ENCODE measurements around the gene LDLRAD4.

Gene LDLRAD4

DNA sequence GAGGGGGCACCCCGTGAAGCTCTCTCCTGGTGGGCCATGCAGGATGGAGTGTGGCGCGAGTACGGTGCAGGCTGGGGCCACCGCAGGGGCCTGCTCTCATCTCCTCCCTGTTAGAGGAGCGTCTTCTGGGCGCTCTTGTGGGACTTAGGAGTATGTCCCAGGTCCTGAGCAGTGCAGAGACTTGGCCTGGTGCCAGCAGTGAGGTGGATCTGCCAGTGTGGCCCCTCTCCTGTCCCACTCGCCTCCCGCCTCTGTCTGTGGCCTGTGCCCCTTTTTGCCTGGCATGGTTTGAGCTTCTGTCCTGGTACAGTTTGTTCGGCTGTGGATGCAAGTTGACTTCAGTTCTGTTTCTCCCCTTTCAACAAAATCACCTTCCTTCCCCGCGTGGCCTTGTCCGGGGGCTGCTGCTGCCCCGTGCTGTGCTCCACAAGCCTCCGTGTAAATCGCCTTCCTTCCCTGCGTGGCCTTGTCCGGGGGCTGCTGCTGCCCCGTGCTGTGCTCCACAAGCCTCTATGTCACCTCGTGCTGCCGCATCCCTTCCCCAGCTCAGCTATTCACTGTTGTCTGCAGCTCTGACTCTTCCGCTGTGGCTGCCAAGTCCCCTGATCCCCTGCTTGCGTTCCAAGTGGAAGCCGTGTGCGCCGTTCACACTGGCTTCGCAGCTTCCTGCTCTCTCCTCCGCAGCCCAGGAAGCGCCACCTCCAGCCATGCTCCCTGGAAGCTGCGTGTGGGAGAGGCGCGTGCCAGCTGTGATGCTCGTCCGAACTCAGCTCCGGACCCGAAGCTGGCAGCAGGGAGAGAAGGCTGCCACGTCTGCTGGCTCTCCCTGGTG, 13.7 kb downstream of the LDLRAD4 start:
- DNase-seq: no peak

DNA sequence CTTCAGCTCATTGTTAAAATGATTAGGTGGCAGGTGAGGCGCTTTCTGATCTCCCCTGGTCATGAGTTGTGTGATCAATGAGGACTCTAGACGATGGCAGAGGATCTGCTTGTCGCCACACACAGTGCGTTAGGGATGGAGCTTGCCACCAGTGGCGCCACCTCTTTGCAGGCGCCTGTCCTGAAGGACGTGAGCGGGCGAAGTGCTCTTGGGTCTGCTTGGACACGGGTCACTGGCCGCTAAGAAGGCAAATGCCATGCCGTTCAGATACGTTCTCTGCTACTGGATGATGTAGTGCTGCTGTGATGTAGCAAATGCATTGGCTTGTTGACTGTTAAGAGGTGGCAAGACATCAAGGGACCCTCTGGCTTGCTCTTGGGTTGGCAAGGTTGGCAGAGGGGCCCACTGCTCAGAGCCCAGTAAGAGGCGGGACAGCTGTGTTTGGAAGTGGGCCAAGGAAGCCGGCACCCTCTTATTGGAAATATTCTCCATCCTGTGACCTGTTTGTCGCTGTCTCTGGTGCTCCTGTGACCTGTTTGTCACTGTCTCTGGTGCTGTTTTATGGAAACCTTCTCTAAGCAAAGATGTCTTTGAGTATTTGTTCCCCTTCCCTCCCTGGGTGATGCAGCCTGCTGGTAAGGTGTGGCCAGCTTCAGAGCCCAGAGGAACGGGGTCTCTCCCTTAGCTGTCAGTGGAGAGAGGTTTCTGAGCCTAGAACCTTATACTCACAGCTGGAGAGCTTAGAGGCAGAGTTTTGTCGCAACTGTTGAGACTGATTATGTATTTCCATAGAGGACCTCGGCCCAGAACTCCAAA, 14.6 kb downstream of the LDLRAD4 start:
- DNase-seq: no peak

DNA sequence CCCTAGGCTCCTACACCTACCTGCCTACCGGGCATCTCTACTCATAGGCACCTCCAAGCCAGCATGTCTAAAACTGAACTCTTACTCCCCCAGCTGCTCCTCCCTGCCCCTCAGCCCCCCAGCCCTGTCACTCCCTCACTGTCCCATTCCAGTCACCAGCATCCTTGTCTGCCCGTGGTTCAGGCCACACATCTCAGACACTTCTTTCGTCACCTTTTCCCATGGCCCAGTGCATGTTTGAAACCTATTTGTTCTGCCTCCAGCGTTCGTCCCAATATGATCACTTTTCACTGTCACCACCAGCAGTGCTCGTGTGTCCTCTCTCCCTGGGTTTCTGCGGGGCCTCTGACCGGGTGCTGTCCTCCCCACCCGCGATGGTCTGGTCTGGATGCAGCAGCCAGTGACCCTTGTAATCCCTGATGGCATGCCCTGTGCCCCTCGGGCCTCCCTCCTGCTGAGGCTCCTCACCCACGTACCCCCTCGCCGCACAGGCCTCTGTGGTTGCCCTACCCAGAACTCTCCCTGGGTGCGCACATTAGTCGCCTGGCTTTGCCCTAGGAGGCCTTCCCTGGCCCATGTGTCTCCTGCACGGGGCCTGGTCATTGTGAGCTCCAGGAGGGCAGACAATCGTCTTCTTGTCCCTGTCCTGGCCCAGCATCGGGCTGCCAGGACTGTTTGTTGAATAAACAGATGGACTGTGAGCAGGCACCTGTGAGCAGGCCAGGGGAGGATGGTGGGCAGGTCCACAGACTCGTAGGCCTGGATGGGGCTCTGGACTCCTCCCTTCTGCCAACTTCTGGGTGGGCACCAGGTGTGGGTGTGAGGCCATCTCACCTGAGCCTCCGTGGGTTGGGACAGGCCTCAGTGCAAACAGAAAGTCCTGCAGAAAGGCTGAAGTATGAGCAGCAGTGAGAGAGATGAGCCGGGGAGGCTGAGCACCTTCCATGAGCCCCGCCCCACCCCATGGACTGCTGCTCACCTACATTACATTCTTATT, 15.5 kb downstream of the LDLRAD4 start:
- DNase-seq: no peak

GRCh38 chr18:13235421-13235831, 16.9 kb downstream of the LDLRAD4 start:
- DNase-seq: no peak

DNA sequence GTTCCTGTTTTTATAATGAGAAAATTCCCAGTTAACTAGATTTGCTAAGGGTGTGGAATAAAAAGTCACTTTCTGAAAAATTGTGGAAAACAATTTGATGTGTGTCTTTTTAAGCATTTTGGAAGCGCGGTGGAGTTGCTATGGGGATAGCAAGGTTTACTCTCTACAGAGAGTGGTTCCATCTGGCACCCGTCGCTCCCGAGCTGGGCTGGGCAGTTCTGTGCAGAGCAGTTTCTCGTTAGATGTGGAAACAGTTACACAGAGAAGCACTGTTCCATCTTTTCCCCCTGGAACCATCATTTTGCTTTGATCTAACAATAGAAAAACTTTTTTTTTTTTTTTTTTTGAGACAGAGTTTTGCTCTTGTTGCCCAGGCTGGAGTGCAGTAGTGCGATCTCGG, 17.4 kb downstream of the LDLRAD4 start:
- DNase-seq: no peak

DNA sequence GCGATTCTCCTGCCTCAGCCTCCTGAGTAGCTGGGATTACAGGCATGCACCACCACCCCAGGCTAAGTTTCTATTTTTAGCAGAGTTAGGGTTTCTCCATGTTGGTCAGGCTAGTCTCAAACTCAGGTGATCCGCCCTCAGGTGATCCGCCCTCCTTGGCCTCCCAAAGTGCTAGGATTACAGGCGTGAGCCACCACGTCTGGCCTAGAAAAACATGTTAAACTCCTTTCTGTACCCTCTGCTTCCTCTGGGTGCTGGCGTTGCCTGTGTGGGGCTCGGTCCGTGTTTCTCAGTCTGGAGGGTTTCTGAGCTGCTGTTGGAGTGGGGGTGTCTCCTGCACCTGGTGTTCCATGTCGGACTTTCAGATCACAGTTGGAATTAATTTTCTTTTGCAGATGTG, 17.9 kb downstream of the LDLRAD4 start:
- no peak for DNase-seq

GRCh38 chr18:13237073-13237472, 18.5 kb downstream of the LDLRAD4 start:
- DNase-seq: no peak

- no peak for DNase-seq
These were observed 19.1 kb downstream of the LDLRAD4 start for GRCh38 chr18:13237641-13238040.

GRCh38 chr18:13239171-13239956, 20.8 kb downstream of the LDLRAD4 start:
- no peak for DNase-seq

DNA sequence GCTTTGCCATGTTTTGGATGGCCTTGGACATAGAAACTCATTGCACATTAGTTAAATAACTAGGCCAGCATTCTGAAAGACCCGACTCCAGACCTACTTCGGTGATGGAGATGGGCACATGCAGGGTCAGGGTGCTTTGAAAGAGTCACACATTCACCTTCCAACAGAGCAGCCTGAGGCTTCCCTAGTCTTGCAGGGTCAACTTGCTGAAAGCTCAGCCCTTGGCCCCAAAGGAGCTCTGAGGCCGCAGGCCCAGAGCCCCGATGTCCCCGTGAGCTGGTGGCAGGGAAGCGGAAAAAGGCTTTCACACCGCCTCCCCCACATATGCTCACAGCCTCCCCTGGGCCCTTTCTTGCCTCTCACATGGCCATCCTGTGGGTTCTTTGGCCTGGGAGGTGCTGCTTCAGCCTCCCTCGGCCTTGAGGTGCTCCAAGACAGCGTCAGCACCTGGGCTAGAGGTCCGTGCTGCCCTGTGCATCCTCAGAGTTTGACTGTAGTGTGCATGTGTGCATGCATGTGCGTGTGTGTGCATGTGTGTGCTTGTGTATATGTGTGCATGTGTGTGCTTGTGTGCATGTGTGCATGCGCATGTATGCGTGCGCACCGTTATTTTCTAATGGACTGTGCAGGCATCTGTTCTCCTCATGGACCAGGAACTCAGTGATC, 21.6 kb downstream of the LDLRAD4 start:
- no peak for DNase-seq

GRCh38 chr18:13241083-13241892, 22.7 kb downstream of the LDLRAD4 start:
- no peak for DNase-seq

- no peak for DNase-seq
These were observed 23.3 kb downstream of the LDLRAD4 start for GRCh38 chr18:13241893-13242175.

DNA sequence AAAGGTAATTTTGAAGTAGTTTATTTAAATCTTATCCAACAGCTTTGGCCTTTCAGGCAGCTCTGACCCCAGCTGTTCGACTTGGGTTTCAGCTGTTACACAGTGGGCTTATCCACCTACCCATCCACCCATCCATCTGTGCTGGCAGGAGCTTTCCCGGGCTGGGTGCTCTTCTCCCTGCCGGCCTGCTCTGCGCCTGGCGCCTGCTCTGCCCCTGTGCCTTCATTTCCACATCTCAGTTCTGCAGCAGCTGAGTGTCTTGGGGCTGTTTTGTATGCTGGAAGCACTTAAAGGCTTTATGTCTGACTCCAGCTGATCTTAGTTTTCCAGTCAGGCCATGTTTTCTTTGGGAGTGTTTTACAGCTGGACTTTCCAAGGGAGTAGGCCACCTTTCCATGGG, 24.2 kb downstream of the LDLRAD4 start:
- DNase-seq: no peak

- DNase-seq: no peak
These were observed 24.8 kb downstream of the LDLRAD4 start for GRCh38 chr18:13243363-13243762.

DNA sequence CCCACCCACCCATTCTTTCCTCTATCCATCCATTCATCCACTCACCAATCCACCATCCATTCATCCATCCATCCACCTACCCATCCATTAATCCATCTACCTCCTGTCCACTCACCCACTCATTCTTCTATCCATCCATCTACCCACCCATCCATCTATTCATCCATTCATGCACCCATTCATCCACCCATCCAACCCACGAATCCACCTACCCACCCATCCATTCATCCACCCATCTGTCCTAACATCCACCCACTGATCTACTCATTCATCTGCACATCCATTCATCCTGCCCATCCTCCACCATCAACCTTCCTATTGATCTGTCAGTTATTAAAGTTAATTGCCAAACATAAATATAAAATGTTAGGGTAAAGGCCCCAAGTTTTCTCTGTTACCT, 25.6 kb downstream of the LDLRAD4 start:
- DNase-seq: no peak

DNA sequence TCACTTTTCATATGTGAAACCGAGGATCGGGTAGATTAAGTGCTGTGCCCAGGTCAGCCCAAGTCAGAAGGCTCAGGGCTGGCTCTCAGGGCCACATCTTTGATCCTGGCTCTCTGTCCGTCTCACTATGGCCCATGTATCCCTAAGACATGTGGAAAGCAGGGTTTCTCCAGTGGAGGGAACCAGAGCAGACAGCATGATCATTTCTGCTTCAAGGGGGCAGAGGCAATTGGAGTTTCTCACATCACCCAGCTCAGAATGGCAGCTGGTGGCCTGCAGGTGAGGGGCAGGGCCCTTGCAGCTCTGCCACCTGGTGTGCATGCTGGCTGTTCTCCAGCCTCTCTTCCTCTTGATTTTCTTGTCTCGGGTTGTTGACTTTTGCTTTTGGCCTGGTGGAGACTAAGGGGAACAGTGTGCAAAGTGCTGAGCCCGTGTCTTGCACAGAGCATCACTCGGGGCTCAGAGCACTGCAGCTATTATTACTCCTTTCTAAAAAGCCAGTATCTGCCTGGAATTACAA, 27.0 kb downstream of the LDLRAD4 start:
- DNase-seq: no peak

DNA sequence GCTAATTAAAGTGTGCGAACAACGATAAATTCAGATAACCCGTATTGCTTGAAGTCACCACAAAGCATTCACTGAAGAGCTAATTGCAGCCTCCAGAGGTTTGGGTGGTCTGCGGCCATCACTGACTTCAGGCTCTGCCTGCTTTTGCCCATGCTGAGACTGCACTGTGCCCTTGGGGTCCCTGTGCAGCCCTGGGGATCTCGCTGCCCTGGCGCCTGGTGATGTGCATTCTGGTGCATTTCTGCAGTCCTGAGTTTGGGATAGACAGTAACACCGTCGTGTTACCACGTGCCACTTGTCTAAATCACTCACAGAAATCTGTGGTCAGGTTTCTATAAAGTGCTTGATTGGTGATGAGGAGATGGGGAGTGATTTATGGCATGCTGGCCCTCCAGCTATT, 27.6 kb downstream of the LDLRAD4 start:
- DNase-seq: no peak

GRCh38 chr18:13246591-13246990, 28.0 kb downstream of the LDLRAD4 start:
- no peak for DNase-seq

- no peak for DNase-seq
These were observed 28.9 kb downstream of the LDLRAD4 start for GRCh38 chr18:13247506-13247905.

DNA sequence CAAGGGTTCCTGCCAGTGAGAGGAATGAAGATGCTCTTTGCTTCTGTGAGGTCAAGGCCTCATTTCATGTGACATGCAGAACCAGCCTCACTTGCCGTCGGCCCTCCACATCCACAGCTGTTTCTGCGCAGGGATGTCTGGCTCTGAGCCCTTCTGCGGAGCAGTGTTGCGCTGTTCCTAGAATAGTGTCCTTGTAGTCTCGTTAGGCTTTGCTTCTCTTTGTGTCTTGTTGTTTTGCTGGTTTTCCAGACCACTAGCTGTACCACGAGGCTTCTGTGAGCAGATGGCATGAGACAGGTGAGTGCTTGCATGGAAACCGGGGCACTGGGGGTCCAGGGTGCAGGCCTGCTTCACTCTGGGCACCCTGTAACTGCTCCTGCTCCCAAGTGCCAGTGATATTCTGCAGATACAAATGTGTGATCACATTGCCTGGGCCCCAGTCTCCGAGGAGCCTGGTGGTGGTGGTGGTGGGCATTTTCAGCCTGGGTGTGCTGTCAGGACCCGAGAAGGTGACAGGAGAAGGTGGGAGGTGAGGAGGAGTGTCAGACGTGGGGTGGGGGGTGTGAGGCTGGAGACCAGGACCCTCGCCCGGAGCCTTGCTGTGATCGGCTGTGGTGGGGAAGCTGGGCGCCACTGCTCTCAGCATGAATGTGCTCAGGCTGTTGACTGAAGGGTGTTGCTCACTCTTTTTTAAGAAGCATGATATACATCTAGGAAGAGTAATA, 34.3 kb downstream of the LDLRAD4 start:
- DNase-seq: no peak

Data from NCI-H526 treated with DMSO at 0.1 percent for 48 hours (cell line).